ENCODE measurements around the gene POLRMT. TPM values are rescaled to one million over a fixed set of nuclear protein-coding genes. Genes with fewer than 3 reads are reported as not detected.
A peak's percentile ranks its signal among the peaks of the same experiment; 100 is the strongest.
"Not testable (repeated sequence)": the region's sequence is repeated elsewhere in the genome, so short reads cannot be mapped to it uniquely, and the experiment has no call there.

Gene POLRMT
- polyA plus RNA-seq, 1 donor = 62.1 TPM

DNA sequence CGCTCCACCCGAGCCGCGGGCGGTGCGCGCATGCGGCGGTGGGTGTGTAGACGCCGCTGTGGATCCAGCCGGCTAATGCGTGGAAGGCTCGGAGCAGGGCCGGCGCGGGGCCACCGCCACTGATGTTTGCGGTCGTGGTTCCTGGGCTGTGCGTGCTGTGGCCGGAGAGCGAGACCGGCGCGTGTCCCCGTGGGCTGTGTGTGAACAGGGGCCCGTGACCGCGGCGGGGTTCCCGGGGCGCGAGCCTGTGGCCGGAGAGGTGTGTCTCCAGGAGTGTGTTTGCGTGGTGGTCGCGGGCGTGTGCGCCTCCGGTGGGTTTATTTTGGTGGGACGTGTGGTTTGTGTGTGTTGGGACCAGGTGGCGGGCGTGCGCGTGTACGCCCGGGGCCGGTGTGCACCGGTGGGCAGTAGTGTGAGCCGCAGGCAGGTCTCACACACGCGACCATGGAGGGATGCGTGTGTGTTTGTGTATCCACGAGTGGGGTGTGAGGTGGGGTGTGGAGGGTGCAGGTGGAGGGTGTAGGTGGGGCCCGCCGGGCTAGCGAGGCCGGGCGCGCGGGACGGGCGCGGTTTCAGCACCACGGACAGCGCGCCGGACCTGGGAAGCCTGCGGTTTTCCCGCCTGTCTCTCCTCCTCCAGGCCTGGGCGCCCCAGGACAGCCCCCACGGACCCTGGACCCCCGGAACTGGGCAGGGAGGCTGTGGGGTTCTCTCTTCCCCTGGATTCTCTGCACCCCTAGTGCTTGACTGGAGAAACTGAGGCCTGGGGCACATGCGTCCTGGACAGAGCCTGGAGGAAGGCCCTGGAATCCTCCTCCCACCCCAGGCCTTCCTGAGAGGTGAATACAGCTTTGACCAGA is 42.0 kb downstream of the POLRMT start:
- H3K27me3 ChIP-seq (ENCODE audit: control insufficient read depth, insufficient read depth, low read length) = peaks cover 75% of the 10 kb centered on the region
- H3K36me3 ChIP-seq (ENCODE audit: control insufficient read depth, insufficient read depth, low read length) = no peaks in the 10 kb centered on the region
- WGBS (ENCODE audit: insufficient coverage, low lambda C conversion rate) = no CpG with 5 or more reads among the region's 75 CpGs
- no peak overlapping the region for H3K4me3 ChIP-seq (ENCODE audit: low read length)
- H3K9me3 ChIP-seq (ENCODE audit: control insufficient read depth, low read depth, low read length) = peaks cover 16% of the 10 kb centered on the region
- peaks cover 4% of the 10 kb centered on the region for H3K4me1 ChIP-seq (ENCODE audit: control insufficient read depth, insufficient read depth, low read length)
- peak in 1 of 2 donors; percentile 30 for DNase-seq
- H3K27ac ChIP-seq (ENCODE audit: low read length) = no peak overlapping the region

DNA sequence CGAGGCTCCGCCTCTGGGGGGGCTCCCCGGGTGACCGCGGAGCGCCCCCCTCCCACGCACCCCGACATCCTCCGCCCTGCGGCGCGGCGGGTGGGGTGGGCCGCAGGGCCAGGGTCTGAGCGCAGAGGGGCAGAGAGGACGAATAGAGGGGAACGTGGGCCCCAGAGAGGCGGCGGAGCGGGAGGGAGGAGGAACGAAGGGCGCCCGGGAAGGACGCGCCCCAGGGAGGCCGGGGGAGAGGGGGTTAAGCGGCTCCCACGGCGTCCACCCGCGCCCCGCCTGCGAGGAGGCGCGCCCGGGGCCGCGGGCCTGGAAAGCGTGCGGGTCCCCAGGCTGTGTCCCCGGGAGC is 42.6 kb downstream of the POLRMT start:
- WGBS (ENCODE audit: insufficient coverage, low lambda C conversion rate) = no CpG with 5 or more reads among the region's 41 CpGs
- Histone ChIP-seq H3K9me3 (ENCODE audit: control insufficient read depth, low read depth, low read length) (peaks cover 16% of the 10 kb centered on the region), H3K27ac (ENCODE audit: low read length) (no peak overlapping the region), H3K36me3 (ENCODE audit: control insufficient read depth, insufficient read depth, low read length) (no peaks in the 10 kb centered on the region), H3K27me3 (ENCODE audit: control insufficient read depth, insufficient read depth, low read length) (peaks cover 76% of the 10 kb centered on the region), H3K4me3 (ENCODE audit: low read length) (no peak overlapping the region), H3K4me1 (ENCODE audit: control insufficient read depth, insufficient read depth, low read length) (peaks cover 4% of the 10 kb centered on the region)
- no peak for DNase-seq

DNA sequence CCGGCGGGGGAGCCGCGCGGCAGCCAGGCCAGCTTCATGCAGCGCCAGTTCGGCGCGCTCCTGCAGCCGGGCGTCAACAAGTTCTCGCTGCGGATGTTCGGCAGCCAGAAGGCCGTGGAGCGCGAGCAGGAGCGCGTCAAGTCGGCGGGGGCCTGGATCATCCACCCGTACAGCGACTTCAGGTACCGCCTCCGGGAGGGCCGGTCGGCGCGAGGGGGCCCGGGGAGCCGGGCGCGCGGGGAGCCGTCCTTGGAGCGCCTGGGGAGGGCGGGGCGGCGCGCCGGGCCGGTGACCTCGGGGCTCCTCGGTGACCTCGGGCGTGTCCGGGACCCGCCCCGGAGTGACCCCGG is 43.0 kb downstream of the POLRMT start:
- peaks cover 73% of the 10 kb centered on the region for H3K27me3 ChIP-seq (ENCODE audit: control insufficient read depth, insufficient read depth, low read length)

DNA sequence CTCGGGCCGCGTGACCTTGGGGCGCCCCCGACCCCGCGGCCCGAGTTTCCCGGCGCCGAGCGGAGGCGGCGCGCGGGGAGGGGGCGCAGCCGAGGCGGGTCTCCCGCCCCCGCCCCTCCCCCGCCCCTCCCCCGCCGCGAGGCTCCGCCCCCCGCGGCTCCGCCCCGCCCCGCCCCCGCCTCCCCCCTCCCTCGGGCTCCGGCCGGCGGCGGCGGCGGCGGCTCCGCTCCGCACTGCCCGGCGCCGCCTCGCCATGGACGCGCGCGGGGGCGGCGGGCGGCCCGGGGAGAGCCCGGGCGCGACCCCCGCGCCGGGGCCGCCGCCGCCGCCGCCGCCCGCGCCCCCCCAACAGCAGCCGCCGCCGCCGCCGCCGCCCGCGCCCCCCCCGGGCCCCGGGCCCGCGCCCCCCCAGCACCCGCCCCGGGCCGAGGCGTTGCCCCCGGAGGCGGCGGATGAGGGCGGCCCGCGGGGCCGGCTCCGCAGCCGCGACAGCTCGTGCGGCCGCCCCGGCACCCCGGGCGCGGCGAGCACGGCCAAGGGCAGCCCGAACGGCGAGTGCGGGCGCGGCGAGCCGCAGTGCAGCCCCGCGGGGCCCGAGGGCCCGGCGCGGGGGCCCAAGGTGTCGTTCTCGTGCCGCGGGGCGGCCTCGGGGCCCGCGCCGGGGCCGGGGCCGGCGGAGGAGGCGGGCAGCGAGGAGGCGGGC is 43.5 kb downstream of the POLRMT start, which contains the start of gene HCN2:
HCN2 (plus strand) TSS at position 189 of the 703 bp plus-strand sequence; CDS start at position 254, 65 bp downstream.
- H3K27ac ChIP-seq (ENCODE audit: low read length) = no peak within 1 kb of the TSS
- H3K4me3 ChIP-seq (ENCODE audit: low read length) = no peak within 1 kb of the TSS
- WGBS (ENCODE audit: insufficient coverage, low lambda C conversion rate) = no CpG with 5 or more reads among the region's 132 CpGs
- H3K4me1 ChIP-seq (ENCODE audit: control insufficient read depth, insufficient read depth, low read length) = peaks cover 4% of the 10 kb centered on the region
- no peak for DNase-seq
- no peaks in the 10 kb centered on the region for H3K36me3 ChIP-seq (ENCODE audit: control insufficient read depth, insufficient read depth, low read length)
- H3K27me3 ChIP-seq (ENCODE audit: control insufficient read depth, insufficient read depth, low read length) = peaks cover 69% of the 10 kb centered on the region
- H3K9me3 ChIP-seq (ENCODE audit: control insufficient read depth, low read depth, low read length) = peaks cover 16% of the 10 kb centered on the region

More for the DNA sequence above, 43.0 kb downstream of the POLRMT start:
- Histone ChIP-seq H3K4me1 (ENCODE audit: control insufficient read depth, insufficient read depth, low read length) (peaks cover 4% of the 10 kb centered on the region), H3K4me3 (ENCODE audit: low read length) (no peak overlapping the region), H3K36me3 (ENCODE audit: control insufficient read depth, insufficient read depth, low read length) (no peaks in the 10 kb centered on the region), H3K9me3 (ENCODE audit: control insufficient read depth, low read depth, low read length) (peaks cover 16% of the 10 kb centered on the region), H3K27ac (ENCODE audit: low read length) (no peak overlapping the region)
- WGBS (ENCODE audit: insufficient coverage, low lambda C conversion rate) = no CpG with 5 or more reads among the region's 50 CpGs
- DNase-seq = peak in 1 of 2 donors; percentile 27

DNA sequence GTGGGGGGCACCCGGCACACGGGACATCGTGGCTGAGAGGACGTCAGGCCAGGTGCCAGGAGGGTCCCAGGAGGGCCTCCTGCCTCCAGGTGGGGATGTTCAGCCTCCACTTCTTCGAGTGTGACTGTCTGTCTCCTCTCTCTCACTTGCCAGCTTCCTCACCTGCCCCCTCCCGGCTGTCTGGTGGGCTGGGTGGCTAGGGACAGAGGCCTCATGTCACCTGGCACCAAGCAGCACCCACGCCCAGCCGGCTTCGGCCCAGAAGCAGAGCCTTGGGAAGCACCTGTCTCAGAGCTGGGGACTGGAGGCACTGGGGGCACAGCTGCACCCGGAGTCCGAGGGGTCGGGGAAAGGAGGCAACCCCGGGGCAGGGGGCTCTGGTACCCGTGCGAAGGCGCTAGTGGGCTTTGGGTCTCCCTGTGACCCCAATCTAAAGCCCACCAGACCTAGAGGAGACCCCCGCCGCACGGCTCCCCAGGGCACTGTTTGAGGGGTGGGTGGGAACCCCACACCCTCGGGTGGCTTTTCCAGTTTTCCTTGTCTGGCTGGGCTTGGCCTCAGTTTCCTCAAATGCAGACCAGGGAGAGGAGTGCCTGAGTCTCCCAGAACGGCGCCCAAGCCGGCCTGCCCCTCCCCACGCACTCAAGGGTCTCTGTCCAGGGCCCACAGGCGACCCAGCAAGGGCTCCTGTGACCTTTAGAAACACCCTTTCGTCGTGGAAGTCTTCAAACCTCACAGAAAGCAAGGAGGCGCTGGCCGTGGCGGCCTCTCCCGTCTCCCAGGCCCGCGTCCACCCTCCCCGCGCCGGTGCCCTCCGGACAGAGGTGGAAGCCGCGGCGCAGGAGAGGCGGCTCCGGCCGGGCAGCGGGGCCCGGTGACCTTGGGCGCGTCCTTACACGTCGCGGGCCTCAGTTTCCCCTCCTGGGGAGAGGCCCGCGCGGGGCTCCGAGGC is 44.3 kb downstream of the POLRMT start:
- Histone ChIP-seq H3K4me3 (ENCODE audit: low read length) (no peak overlapping the region), H3K27me3 (ENCODE audit: control insufficient read depth, insufficient read depth, low read length) (peaks cover 65% of the 10 kb centered on the region), H3K4me1 (ENCODE audit: control insufficient read depth, insufficient read depth, low read length) (peaks cover 4% of the 10 kb centered on the region), H3K36me3 (ENCODE audit: control insufficient read depth, insufficient read depth, low read length) (no peaks in the 10 kb centered on the region), H3K9me3 (ENCODE audit: control insufficient read depth, low read depth, low read length) (peaks cover 18% of the 10 kb centered on the region), H3K27ac (ENCODE audit: low read length) (no peak overlapping the region)
- WGBS (ENCODE audit: insufficient coverage, low lambda C conversion rate) = no CpG with 5 or more reads among the region's 54 CpGs
- DNase-seq = no peak

DNA sequence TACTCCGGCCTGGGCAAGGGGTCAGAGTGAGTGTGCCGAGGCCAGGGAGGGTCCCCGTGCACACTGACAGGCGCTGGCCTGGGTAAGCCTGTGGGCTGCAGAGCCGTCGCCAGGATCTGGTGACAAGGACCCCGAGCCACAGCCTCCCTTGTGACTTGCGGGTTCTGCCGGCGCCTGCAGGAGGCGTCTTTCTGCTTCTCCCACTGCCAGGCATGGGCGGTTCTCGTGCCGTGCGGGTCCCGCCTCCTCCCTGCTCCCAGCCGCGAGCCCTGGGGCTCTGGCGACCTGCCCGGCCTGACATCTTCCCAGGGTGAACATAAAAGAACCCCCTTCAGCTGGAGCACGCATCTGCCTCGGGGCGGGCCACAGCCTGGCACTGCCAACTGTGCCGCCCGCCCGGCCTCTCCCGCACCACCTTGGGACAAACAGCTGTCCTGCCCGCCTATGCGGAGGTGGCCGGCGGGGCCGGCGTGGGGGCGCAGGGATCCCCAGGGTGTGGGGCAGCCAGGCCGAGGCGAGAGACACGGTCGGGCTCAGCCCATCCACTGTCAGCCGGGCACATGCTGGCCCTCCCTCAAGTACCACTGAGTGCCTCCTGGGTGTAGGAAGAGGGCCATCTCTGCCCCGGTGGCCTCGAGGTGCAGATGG is 45.1 kb downstream of the POLRMT start:
- Histone ChIP-seq H3K27ac (ENCODE audit: low read length) (no peak overlapping the region), H3K4me1 (ENCODE audit: control insufficient read depth, insufficient read depth, low read length) (peaks cover 4% of the 10 kb centered on the region), H3K36me3 (ENCODE audit: control insufficient read depth, insufficient read depth, low read length) (peaks cover 4% of the 10 kb centered on the region), H3K4me3 (ENCODE audit: low read length) (no peak overlapping the region), H3K9me3 (ENCODE audit: control insufficient read depth, low read depth, low read length) (peaks cover 18% of the 10 kb centered on the region), H3K27me3 (ENCODE audit: control insufficient read depth, insufficient read depth, low read length) (peaks cover 59% of the 10 kb centered on the region)
- no CpG with 5 or more reads among the region's 41 CpGs for WGBS (ENCODE audit: insufficient coverage, low lambda C conversion rate)
- peak; percentile 48 to 53 for DNase-seq

DNA sequence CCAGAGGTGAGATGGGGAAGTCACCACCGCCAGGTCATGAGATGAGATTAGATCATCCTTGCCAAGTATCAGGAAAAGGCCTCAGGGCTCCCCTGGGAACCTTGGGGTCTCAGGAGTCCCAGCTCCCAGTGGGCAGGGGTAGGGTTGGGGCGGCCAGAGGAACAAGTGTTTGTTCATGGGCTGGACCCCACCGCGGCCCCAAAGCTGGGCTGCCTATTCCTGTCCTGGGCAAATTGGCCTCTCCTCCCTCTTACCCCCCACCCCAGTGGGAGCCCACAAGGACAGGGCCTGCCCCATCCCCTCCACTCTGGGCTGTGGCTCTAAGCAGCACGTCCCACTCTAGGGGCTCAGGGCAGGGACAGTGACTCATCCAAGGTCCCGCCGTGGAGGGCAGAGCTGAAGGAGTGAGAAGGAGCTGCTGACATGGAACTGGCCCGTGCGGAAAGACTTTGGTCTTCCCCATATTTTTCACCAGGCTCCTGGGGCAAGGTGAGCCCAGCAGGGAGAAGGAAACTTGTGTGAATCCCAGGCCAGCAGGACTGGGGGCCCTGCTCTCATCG is 47.7 kb downstream of the POLRMT start:
- Histone ChIP-seq H3K27ac (ENCODE audit: low read length) (no peak overlapping the region), H3K4me1 (ENCODE audit: control insufficient read depth, insufficient read depth, low read length) (peaks cover 4% of the 10 kb centered on the region), H3K27me3 (ENCODE audit: control insufficient read depth, insufficient read depth, low read length) (peaks cover 34% of the 10 kb centered on the region), H3K9me3 (ENCODE audit: control insufficient read depth, low read depth, low read length) (peaks cover 6% of the 10 kb centered on the region), H3K36me3 (ENCODE audit: control insufficient read depth, insufficient read depth, low read length) (peaks cover 25% of the 10 kb centered on the region), H3K4me3 (ENCODE audit: low read length) (no peak overlapping the region)
- DNase-seq = no peak
- no CpG with 5 or more reads among the region's 10 CpGs for WGBS (ENCODE audit: insufficient coverage, low lambda C conversion rate)

DNA sequence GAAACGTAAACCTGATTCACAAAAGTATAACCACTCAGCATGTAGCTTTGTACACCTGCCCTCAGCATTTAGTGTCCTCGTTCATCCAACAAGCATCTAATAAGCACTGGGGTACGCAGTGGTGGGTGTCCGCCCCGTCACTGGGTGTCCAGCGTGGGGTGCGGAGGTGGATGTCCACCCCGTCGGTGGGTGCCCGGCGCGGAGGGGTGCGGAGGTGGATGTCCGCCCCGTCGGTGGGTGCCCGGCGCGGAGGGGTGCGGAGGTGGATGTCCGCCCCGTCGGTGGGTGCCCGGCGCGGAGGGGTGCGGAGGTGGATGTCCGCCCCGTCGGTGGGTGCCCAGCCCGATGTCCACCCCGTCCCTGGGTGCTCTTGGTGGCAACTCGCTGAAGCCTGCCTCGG is 48.2 kb downstream of the POLRMT start:
- not testable (repeated sequence) for H3K4me1 ChIP-seq (ENCODE audit: control insufficient read depth, insufficient read depth, low read length); H3K9me3 ChIP-seq (ENCODE audit: control insufficient read depth, low read depth, low read length); DNase-seq; H3K27ac ChIP-seq (ENCODE audit: low read length); H3K4me3 ChIP-seq (ENCODE audit: low read length)
- WGBS (ENCODE audit: insufficient coverage, low lambda C conversion rate) = no CpG with 5 or more reads among the region's 34 CpGs
- peaks cover 29% of the 10 kb centered on the region for H3K36me3 ChIP-seq (ENCODE audit: control insufficient read depth, insufficient read depth, low read length)
- H3K27me3 ChIP-seq (ENCODE audit: control insufficient read depth, insufficient read depth, low read length) = peaks cover 33% of the 10 kb centered on the region

DNA sequence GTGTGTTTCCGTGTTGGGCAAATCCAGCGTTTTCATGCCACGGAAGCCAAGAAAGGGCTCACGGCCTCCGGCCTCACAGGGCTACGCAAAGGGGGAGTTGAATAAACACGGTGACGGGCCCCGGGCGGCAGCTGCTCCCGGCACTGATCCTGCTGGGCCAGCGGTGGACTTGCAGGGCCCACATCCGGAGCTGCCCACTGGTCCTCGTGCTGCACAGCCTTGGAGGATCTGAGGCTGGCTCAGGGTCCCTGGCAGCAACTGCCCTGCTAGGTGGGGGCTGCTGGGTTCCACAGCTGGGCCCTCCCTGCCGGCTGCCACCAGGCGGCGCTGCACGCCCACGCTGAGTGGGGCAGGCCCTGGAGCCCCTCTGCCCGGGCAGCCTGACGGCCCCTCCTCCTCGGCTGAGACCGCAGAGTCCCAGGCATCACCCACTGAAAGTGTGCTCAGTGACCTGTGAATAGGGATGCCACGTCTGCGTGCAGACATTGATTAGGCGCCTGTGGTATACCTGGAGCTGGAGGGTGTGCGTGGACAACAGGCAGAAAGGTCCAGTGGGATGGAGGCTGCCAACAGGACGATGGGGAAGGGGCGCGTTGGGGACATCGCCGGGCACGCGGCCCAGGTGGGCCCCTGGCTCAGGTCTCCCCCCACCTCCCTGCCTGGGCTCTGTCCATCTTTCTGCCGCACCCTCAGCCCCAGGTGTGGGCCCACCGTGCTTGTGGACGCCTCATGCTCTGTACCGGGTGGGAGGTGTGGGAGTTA is 48.9 kb downstream of the POLRMT start:
- H3K27me3 ChIP-seq (ENCODE audit: control insufficient read depth, insufficient read depth, low read length) = peaks cover 33% of the 10 kb centered on the region

More for the DNA sequence above, 48.9 kb downstream of the POLRMT start:
- Histone ChIP-seq H3K27ac (ENCODE audit: low read length) (no peak overlapping the region), H3K4me3 (ENCODE audit: low read length) (no peak overlapping the region), H3K36me3 (ENCODE audit: control insufficient read depth, insufficient read depth, low read length) (peaks cover 36% of the 10 kb centered on the region), H3K9me3 (ENCODE audit: control insufficient read depth, low read depth, low read length) (peaks cover 6% of the 10 kb centered on the region), H3K4me1 (ENCODE audit: control insufficient read depth, insufficient read depth, low read length) (peaks cover 4% of the 10 kb centered on the region)
- peak; percentile 20 to 25 for DNase-seq
- WGBS (ENCODE audit: insufficient coverage, low lambda C conversion rate) = no CpG with 5 or more reads among the region's 38 CpGs

Measured in large intestine (tissue), 3 donors.